Cerebellar cortex (tissue), 1 donor: ENCODE results near the gene ABCD4.
"Not testable (repeated sequence)": the region's sequence is repeated elsewhere in the genome, so short reads cannot be mapped to it uniquely, and the experiment has no call there.

Experiments used
- DNase-seq: peaks from one replicate; pipeline ENCODE4 v3.0.0-alpha.2; 2015; ENCODE audit warnings: low spot score

ABCD4 gene

DNA sequence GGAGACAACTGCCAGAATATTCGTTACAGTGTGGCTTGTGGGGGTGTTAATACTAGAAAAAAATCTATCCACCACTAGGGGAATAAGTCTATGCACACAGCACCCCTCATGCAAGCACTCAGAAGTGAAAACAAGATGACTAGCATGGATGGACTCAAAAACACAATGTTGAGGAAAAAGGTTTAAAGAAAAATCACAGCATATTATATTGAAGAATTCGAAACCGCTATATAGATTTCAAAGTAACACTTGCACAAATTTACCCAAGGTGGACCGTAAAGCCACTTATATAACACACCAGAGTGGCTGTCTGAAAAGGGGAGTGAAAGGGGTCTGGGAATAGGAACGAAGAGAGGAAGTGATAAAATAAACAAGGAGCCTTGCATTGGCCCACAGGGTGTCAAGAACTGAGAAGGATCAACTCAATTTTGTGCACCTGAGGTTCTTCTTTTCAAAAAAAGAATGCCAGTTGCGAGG is 544 bp downstream of the ABCD4 start:
- peak; percentile 67 for DNase-seq

DNA sequence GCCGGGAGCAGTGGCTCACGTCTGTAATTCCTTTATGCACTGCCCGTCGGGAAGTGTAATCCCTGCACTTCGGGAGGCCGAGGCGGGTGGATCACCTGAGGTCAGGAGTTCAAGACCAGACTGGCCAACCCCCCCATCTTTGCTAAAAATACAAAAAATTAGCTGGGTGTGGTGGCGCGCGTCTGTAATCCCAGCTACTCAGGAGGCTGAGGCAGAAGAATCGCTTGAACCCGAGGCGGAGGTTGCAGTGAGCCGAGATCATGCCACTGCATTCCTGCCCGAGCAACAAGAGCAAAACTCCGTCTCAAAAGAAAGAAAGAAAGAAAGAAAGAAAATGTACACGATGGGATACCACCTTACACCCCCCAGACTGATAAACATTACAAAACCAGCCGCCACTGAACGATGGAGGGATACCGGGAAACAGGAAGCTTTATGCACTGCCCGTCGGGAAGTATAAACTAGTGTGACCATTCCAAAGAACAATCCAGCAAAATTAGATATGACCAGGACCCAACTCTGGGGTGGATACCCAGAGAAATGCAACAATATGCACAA is 1.1 kb downstream of the ABCD4 start:
- no peak for DNase-seq

DNA sequence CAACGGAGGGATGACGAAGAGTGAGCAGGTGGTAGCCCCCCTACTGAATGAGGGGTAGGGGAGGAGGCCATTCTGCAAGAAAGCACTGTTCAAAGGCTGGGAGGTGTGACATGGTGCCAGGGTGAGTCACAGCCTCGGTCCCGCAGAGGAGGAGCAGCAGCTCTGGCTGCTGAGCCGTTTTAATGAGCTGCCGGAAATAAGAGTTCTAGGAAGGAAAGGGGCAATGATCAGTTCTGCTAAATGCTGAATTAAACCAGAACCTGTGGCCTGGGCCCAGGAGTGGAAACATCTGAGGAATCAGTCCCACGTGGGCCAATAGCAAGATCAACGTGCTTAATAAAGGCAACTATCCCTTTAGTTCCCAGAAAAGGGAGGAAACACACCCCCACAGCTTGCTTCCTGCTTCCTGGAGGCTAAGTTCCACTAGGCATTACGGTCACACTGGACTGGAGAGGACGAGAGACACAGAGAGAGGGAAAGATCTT is 3.6 kb downstream of the ABCD4 start:
- no peak for DNase-seq

DNA sequence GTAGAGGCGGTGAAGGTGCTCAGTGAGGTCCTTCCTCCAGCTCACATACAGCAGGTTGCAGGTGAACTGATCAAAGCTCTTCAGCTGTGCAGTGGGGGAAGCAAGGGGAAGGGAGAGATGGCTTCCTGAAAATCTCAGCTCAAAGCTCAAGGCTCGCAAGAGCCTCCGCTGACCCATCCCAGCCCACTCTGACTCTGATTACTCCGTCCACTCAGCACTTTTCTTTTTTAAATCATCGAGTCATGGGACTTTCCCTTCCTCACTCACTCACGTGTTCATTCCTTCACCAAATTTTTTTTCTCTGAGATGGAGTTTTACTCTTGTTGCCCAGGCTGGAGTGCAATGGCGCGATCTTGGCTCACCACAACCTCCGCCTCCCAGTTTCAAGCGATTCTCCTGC is 4.7 kb downstream of the ABCD4 start:
- DNase-seq, result no peak

DNA sequence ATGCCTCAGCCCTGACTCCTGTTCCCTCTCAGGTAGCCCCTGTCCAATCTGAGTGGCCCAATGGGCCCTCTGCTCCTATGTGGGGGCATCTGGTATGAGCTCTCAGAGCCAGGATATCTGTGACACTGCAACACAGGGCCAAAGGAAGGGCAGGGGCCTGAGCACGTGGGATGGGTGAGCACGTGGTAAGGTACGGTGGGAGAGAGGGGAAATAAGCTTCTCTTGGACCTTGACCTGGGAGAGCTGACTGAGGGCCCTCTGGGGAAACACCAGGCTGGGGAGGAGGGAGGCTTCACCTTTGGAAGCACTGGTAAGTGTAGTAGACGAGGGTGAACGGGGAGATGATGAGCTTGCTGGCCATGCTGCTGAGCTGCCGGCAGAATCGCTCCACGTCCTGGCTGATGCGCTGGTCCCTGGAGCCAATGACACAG is 6.7 kb downstream of the ABCD4 start:
- DNase-seq, result no peak

DNA sequence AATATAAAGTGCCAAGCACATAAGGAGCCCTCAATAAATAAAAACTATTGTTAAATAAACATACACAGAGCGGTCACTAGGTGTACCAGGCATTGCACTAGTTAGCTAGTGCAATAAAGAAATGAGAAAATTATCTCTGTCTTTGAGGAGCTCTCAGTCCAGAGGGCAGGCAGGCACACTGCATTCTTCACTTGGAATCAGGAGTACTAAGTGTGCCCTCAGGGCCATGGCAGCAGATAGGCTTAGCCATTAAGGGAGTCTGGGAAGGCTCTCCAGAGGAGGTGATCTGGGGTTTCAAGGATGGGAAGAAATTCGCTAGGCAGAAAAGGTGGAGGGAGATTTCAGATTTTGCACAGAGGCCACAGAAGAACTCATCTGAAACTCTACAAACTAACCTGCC is 9.1 kb downstream of the ABCD4 start:
- DNase-seq, result no peak

DNA sequence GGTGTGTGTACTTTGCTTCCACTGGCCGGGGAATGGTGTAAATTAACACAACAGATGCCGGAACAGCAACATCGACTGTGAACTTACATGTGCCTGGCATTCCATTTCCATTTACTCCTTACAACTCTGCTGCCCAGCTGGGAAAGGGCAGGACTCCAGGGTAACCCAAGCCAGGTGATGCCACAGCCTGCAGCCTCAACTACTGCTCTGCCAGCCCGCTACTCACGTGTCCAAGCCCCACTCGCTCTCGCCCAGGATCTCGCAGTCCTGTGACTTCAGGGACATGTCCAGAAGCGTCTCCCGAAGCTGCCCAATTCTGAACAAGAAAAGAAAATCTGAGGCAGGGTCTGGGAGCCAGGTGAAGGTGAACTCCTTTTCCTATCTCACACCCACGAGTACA is 10.7 kb downstream of the ABCD4 start:
- DNase-seq, result no peak

DNA sequence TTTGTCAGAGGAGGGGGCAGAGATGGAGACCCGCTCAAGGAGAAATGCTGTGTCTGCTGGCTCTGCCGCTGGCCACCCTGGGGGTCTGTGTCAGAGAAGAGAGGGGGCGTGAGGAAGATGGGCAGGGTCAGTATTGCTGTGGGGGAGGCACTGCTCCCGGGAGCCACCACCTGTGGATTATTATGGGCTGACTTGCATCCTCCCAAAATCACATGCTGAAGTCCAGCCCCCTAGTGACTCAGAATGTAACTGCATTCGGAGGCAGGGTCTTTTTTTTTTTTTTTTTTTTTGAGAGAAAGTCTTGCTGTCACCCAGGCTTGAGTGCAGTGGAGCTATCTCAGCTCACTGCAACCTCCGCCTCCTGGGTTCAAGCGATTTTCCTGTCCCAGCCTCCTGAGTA is 12.3 kb downstream of the ABCD4 start:
- peak; percentile 16 for DNase-seq

DNA sequence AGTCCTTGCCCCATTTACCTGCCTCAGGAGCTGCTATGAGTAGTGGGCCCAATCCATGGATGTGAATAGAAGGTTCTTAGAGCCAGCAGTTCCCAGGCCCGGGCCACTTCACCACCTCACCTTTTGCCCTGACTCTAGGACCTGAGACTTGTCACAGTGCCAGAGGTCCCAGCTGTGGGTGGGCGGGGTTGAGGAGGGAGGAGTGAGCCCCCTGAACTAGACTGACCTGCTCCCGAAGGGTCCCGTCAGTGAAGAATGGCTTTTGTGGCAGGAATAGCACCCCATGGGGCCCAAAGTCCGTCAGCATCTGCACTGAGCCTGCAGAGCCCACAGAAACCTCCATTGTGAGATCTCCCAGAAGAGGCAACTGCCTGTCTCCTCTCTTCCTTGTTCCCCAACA is 12.9 kb downstream of the ABCD4 start:
- no peak for DNase-seq

DNA sequence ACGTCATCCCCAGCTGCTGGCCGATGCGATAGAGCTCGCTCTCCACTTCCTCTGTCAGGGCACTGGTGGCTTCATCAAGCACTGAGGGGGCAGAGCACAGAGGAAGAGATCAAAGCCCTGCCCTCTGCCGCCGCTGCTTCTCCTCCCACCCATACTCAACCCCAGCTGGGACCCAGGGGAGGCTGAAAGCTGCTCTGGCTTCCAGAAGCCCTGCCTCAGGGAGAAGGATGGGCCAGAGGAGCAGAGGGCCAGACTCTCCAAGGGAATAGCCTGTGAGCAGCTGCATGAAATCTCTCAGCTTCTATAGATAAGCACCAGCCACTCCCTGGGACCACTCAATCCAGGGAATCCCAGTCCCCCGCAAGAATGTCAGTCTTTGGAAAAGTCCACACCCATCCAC is 16.0 kb downstream of the ABCD4 start:
- no peak for DNase-seq

DNA sequence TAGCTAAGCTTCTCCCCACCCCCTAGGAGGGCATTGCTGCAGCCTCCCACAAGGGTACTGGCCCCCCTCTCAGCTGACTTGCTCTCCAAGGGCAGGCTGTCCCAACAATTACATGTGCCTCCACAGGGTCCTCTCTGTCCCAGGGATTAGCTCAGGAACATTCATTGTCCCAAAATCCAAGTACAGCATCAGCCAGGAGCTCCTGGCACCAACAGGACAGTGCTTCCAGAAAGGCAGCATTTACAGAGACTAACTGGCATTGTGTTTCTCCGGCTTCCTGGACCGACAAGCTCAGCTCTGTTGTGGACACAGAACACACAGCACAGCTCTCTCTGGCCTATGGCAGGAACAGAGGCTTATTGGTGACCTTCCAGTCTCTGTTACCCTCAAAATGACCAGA is 21.7 kb downstream of the ABCD4 start:
- no peak for DNase-seq

DNA sequence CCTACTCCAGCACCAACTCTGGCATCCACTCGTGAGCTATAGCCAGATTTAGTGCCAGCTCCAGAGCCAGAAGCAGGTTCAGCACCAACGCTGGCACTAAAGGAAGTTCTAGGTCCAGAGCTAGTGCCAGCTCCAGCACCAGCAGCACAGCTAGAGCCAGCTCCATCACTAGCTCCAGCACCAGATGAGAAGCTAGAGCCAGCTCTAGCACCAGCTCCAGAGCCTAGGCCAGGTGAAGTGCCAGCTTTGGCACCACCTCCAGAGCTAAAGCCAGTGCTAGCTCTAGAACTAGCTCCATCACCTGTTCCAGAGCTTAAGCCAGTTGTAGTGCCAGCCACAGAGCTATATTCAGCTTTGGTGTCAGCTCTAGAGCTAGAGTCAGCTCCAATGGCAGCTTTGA is 24.7 kb downstream of the ABCD4 start:
- DNase-seq, result no peak

DNA sequence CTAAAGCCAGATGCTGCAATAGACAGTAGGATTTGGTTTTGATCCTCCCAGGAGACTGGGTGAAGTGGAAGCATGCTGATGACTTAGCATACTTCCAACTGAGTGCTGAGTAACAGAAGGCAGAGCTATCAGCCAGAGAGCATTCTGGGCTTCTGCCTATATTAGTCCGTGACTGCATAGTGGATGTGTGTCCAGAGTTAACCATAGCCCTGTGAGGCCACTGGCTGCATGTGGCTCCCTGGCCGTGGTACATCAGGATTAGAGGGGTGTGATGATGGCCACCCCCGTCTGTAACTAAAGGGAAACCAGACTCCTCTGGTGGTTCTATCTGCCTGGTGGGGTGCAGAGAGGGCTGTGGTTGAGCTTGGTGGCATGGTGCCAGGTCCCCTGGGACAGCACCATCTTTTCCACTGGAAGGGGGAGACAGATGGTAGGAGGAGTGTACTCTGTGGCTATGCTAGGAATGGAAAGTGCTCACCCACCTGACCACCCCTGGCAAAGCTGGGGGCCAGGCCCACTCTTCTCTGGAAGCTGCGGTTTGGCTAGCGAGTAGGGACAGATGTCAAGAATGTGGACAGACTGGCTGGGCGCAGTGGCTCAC is 27.4 kb downstream of the ABCD4 start:
- no peak for DNase-seq

DNA sequence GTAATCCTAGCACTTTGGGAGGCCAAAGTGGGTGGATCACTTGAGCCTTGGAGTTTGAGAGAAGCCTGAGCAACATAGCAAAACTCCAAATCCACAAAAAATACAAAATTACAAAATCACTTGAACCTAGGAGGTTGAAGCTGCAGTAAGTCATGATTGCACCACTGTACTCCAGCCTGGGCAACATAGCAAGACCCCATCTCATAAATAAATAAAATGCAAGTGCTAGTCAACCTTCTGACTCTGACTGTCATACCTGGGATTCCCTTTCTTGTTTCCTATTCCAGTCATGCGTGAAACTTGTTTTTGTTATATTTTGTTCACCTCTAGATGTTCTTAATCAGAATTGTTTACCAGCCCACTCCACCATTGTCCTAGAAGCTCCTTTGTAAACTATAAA is 31.4 kb downstream of the ABCD4 start:
- no peak for DNase-seq

DNA sequence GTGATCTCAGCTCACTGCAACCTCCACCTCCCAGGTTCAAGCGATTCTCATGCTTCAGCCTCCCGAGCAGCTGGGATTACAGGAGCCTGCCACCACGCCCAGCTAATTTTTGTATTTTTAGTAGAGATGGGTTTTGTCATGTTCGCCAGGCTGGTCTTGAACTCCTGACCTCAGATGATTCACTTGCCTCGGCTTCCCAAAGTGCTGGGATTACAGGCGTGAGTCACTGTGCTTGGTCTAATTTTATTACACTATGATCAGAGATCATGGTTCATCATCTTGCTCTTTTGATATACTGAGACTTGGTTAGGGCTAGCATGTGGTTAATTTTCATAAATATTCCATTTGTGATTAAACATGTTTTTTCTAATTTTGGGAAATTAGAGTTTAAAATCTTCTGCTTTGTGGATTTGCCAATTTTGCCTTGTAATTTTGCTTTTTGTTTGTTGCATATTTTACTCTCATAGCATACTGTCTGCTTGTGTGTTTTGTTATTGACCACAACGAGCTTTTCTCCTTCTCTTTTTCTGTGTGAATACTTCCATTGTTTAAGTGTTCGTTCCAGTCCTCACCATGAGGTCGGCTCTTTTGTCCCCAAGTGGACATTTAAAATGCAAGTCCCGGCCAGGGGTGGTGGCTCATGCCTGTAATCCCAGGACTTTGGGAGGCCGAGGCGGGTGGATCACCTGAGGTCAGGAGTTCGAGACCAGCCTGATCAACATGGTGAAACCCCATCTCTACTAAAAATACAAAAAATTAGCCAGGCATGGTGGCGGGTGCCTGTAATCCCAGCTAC is 32.2 kb downstream of the ABCD4 start:
- DNase-seq, result not testable (repeated sequence)

DNA sequence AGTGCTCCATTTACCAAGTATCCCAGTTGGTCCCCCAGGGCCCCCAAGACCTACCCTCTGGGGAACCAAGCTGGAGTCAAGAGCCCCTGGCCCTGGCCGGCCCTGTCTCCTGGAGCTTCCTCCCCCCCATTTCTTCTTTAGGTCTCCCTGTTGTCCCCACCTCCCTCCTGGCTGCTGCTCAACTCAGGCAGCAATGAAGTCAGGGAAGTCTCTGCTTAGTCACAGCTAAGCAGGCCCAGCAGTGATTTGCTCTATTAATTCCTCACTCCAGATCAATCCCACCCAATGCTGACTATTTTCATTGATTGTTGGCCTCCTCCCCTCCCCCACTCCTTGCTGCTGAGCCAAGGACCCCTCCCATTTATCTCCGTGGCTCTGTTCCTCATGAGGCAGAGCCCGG is 35.1 kb downstream of the ABCD4 start:
- DNase-seq, result no peak

DNA sequence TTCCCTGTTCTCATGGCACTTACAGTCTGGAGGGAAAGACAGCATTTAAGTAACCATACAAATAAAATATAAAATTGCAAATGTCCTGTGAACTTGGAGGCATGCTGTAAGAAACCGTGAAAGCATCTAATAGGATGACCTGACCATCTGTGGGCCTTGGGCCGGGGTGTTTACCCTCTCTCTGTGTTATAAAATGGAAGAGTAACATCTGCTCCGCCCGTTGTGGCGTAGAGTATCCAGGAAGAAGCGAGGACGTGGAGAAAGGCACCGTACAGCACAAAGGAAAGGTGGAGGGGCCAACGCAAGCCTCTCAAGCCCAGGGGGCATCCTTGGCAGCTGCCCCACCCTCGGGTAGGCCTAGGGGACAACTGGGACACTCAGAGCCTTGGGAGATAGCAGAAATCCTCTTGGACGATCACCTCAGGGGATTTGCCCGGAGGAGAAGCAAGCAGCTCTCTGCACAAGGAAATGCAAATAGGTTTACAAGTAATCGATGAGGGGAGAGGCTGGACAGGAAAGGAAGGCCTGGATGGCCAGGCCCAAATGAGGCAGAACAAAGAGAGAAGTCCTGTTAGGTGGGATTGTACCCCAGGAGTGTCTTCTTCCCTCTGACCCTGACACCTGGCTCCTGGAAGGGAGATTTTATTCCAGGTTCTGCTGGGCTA is 37.3 kb downstream of the ABCD4 start:
- no peak for DNase-seq

DNA sequence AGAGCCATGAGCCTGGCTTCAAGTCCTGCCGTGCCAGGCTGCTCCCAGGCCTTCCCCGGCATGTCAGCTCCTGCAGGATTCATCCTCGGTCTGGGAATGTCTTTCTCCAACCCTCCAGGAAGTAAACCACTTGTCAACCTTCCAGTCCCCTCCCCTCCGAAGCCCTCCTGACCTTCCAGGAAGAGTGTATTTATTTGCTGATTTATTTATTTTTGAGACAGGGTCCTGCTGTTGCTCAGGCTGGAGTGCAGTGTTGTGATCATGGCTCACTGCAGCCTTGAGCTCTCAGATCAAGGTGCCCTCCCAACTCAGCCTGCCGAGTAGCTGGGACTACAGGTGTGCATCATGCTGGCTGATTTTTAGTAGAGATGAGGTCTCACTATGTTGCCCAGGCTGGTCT is 38.8 kb downstream of the ABCD4 start:
- no peak for DNase-seq

DNA sequence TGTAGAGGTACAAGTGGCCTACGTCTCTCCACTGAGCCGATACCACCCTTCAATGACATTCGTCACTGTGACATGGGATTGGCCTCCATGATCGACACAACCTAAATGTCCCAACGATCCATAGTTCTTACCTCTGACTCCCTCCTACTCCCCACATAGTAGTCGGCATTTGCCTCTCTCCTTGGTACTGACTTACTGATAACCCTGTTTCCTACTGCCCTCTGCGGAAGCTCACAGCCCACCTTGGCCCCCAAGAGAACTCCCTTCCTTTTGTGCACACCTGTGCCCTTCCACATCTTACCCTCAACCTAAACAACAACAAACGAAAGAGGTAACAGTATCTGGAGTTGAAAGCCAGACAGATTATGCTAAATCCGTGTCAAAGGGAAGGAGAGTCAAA is 39.6 kb downstream of the ABCD4 start:
- no peak for DNase-seq

DNA sequence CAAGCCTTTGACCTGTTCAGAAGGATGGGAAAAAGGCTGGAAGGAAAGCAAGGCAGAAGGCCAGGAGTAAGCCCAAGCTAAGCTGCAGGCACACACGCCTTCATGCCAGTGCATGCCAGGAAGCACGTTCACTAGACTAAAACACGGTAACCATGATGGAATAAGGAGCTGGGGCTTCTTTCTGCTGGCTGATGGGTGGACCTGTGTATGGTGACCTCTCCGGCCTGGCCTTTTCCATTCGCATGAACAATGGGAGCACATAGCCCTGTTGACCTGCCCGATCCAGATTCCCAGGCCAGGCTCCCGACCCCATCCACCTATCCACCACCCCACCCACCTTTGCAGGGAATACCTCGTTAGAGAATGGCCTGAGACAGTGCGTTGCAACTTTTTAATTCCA is 40.7 kb downstream of the ABCD4 start:
- DNase-seq, result no peak

DNA sequence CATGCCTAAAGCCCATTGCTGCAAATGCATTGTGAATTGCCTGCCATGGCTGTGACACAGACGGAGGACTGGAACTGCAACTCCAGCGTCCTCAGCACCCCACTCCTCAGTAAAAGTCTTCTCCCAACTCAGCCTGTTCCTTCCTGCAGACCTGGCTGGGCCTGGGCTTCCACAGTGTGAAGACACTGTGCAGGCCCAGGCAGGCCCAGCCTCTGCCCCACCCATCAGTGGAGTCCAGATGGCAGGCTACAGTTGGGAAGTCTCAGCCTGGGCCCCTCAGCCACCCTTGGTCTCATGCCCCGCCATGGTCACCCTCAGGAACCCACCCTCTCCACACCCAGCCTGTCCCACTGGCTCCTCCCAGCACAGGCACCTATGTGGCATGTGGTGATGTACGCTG is 41.4 kb downstream of the ABCD4 start:
- DNase-seq, result no peak

DNA sequence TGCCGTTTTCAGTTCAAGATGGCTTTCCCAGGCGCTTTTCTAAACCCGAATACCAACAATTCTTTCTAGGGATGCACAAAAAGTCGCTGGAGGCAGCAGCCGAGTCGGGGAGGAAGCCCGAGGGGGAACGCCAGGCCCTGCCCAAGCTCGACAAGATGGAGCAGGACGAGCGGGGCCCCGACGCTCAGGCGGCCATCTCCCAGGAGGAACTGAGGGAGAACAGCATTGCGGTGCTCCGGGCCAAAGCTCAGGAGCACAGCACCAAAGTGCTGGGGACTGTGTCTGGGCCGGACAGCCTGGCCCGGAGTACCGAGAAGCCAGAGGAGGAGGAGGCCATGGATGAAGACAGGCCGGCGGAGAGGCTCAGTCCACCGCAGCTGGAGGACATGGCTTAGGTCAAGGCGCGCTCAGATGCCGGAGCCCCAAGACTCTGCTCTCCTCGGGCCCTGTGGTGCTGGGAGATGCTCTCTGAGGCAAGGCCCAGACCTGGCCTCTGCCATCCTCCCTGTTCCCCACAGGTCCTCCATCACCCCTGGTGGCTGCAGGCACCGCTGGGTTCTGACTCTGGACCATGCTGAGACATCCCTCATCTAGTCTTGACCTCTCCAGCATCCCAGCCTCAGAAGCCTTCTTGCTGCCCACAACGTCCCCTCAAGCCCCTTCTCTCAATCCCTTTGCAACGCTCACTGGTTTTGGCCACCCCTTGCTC is 42.1 kb downstream of the ABCD4 start:
- no peak for DNase-seq
